ENCODE results near the gene DMTF1. TPM values are rescaled to one million over a fixed set of nuclear protein-coding genes. Genes with fewer than 3 reads are reported as not detected.

Gene DMTF1
- total RNA-seq, 1 donor: 70.6 TPM

DNA sequence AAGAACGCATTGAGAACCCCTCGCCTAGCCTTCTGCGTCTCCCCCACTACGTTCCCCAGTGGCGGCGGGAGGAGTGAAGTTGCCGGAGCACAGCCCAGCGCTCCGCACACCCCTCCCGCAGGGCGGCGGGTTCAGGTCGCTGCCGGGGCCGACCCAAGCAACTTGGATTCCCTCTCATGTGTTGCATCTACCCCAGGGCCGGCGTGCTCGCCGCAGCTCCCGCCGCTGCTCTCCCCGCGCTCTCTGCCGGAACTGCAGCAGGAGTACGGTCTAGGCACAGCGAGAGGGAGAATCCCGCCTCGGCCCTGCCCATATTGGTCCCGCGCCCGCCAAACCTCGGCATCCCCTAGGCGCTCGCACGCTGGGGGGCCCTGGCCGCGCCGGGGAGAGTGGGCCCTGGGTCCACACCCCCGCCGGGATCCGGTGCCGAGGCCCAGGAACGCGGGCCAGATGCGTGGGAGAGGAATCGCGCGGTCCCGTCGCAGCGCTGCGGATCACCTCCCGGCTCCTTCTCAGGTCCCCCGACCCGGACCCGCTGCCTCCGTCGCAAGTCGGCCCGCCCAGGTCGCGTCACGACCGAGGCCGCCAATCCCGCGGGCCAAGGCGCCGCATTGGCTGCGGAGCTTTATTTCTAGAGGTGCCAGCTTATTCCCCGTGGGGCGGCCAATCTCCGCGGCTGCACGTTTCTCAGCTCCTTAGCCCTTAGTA is 67.9 kb downstream of the DMTF1 start:
- Histone ChIP-seq H3K4me2 (ENCODE audit: insufficient read depth, low read length) (peak overlapping the region; percentile 97), H4K20me1 (ENCODE audit: insufficient read depth, low read length) (peaks cover 8% of the 10 kb centered on the region), H3K4me1 (ENCODE audit: insufficient read depth, low read length) (peaks cover 19% of the 10 kb centered on the region), H3K36me3 (ENCODE audit: insufficient read depth, low read length) (no peaks in the 10 kb centered on the region), H3K4me3 (ENCODE audit: insufficient read depth, low read length) (peak overlapping the region; percentile 97), H3K9me3 (ENCODE audit: low read depth, low read length) (no peaks in the 10 kb centered on the region), H2AFZ (ENCODE audit: low read length) (peak overlapping the region; percentile 98), H3K79me2 (ENCODE audit: insufficient read depth, low read length) (peaks cover 45% of the 10 kb centered on the region), H3K27ac (ENCODE audit: low read depth, low read length) (peak overlapping the region; percentile 80), H3K27me3 (ENCODE audit: insufficient read depth, low read length) (peaks cover 4% of the 10 kb centered on the region)
- DNase-seq (ENCODE audit: insufficient read length, low spot score, missing footprints): peak; percentile 92
- no peak for TF ChIP-seq CTCF (IDR thresholded peaks at IDR 0.05; ENCODE audit: extremely low read depth, low read depth, low read length)

- TF ChIP-seq CTCF (IDR thresholded peaks at IDR 0.05; ENCODE audit: extremely low read depth, low read depth, low read length): no peak
- Histone ChIP-seq H4K20me1 (ENCODE audit: insufficient read depth, low read length) (peaks cover 8% of the 10 kb centered on the region), H3K79me2 (ENCODE audit: insufficient read depth, low read length) (peaks cover 41% of the 10 kb centered on the region), H3K4me1 (ENCODE audit: insufficient read depth, low read length) (peaks cover 19% of the 10 kb centered on the region), H2AFZ (ENCODE audit: low read length) (peak overlapping the region; percentile 98), H3K27ac (ENCODE audit: low read depth, low read length) (peak overlapping the region; percentile 80), H3K4me3 (ENCODE audit: insufficient read depth, low read length) (peak overlapping the region; percentile 97), H3K27me3 (ENCODE audit: insufficient read depth, low read length) (peaks cover 4% of the 10 kb centered on the region), H3K9me3 (ENCODE audit: low read depth, low read length) (no peaks in the 10 kb centered on the region), H3K36me3 (ENCODE audit: insufficient read depth, low read length) (no peaks in the 10 kb centered on the region), H3K4me2 (ENCODE audit: insufficient read depth, low read length) (peak overlapping the region; percentile 97)
- no peak for DNase-seq (ENCODE audit: insufficient read length, low spot score, missing footprints)
Measured at GRCh38 chr7:87220734-87221215, 68.5 kb downstream of the DMTF1 start.

GRCh38 chr7:87223666-87224065 is 71.4 kb downstream of the DMTF1 start:
- no peak overlapping the region for H3K4me3 ChIP-seq (ENCODE audit: insufficient read depth, low read length)
- H3K4me2 ChIP-seq (ENCODE audit: insufficient read depth, low read length): no peak overlapping the region
- peaks cover 10% of the 10 kb centered on the region for H3K4me1 ChIP-seq (ENCODE audit: insufficient read depth, low read length)
- H3K79me2 ChIP-seq (ENCODE audit: insufficient read depth, low read length): peaks cover 16% of the 10 kb centered on the region
- H3K27me3 ChIP-seq (ENCODE audit: insufficient read depth, low read length): peaks cover 4% of the 10 kb centered on the region
- no peak overlapping the region for H2AFZ ChIP-seq (ENCODE audit: low read length)
- DNase-seq (ENCODE audit: insufficient read length, low spot score, missing footprints): no peak
- TF ChIP-seq CTCF (IDR thresholded peaks at IDR 0.05; ENCODE audit: extremely low read depth, low read depth, low read length): no peak
- no peaks in the 10 kb centered on the region for H3K36me3 ChIP-seq (ENCODE audit: insufficient read depth, low read length)
- H3K9me3 ChIP-seq (ENCODE audit: low read depth, low read length): no peaks in the 10 kb centered on the region
- no peak overlapping the region for H3K27ac ChIP-seq (ENCODE audit: low read depth, low read length)
- H4K20me1 ChIP-seq (ENCODE audit: insufficient read depth, low read length): no peaks in the 10 kb centered on the region

DNA sequence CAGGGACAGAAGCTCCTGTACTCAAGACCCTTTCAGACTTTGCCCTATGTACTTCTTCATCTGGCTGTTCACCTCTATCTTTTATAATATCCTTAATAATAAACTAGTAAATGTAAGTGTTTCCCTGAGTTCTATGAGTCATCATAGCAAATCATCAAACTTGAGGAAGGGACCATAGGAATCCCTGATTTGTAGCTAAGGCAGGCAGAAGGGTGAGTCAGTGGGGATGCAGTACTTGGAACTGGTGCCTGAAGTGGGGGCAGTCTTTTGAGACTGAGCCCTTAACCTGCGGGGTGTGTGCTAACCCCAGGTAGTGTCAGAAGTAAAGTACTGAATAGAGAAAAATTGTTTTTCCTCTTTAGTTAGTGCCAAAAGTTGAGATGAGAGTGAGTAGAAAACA is 73.4 kb downstream of the DMTF1 start:
- H3K4me3 ChIP-seq (ENCODE audit: insufficient read depth, low read length): no peak overlapping the region
- no peaks in the 10 kb centered on the region for H3K36me3 ChIP-seq (ENCODE audit: insufficient read depth, low read length)
- H2AFZ ChIP-seq (ENCODE audit: low read length): no peak overlapping the region
- H3K79me2 ChIP-seq (ENCODE audit: insufficient read depth, low read length): no peaks in the 10 kb centered on the region
- H3K27ac ChIP-seq (ENCODE audit: low read depth, low read length): no peak overlapping the region
- no peaks in the 10 kb centered on the region for H3K9me3 ChIP-seq (ENCODE audit: low read depth, low read length)
- H3K4me2 ChIP-seq (ENCODE audit: insufficient read depth, low read length): no peak overlapping the region
- H3K4me1 ChIP-seq (ENCODE audit: insufficient read depth, low read length): peaks cover 5% of the 10 kb centered on the region
- H3K27me3 ChIP-seq (ENCODE audit: insufficient read depth, low read length): peaks cover 4% of the 10 kb centered on the region
- no peaks in the 10 kb centered on the region for H4K20me1 ChIP-seq (ENCODE audit: insufficient read depth, low read length)
- no peak for DNase-seq (ENCODE audit: insufficient read length, low spot score, missing footprints)
- no peak for TF ChIP-seq CTCF (IDR thresholded peaks at IDR 0.05; ENCODE audit: extremely low read depth, low read depth, low read length)

Data from osteoblast (primary cell).